HepG2 (cell line): ENCODE measurements around the gene DNMT3B. TPM values are rescaled to one million over a fixed set of nuclear protein-coding genes. Genes with fewer than 3 reads are reported as not detected.

Experiments used
- ASH2L ChIP-seq: fragments of 300-600, 200-600 bp; sonication (generic); IDR thresholded peaks from 2 replicates; pipeline ENCODE4 v1.7.0; 2017; ENCODE audit warnings: low read depth, mild to moderate bottlenecking, moderate library complexity, mixed read lengths, low read length; ENCODE audit not compliant: insufficient read length
- FOXM1 ChIP-seq: sonication (generic); formaldehyde crosslinking; IDR thresholded peaks from 2 replicates; pipeline ENCODE4 v1.5.0; 2020; ENCODE audit warnings: missing genetic modification reagents
- JUNB ChIP-seq: sonication (generic); formaldehyde crosslinking; IDR thresholded peaks from 2 replicates; pipeline ENCODE4 v1.8.0; 2022; ENCODE audit warnings: missing genetic modification reagents, mild to moderate bottlenecking, borderline replicate concordance
- KLF16 ChIP-seq, 2 experiments: sonication (generic) in 1 of 2; formaldehyde crosslinking in 1 of 2; IDR thresholded peaks; 2 replicates each; pipeline versions ENCODE4 v1.6.1 to v1.8.0; 2016 to 2023; ENCODE audit warnings: missing genetic modification reagents in 2 of 2, missing compliant biosample characterization in 1 of 2
- MAFK ChIP-seq, 2 experiments: IDR thresholded peaks in 1 of 2; conservative IDR thresholded peaks in 1 of 2; 2 replicates each; pipeline ENCODE4 v1.6.1; 2011; ENCODE audit warnings: improper control_type of control experiment in 2 of 2, low read length in 2 of 2
- MLLT10 ChIP-seq: sonication (generic); formaldehyde crosslinking; IDR thresholded peaks from 2 replicates; pipeline ENCODE4 v1.4.0; 2020; ENCODE audit warnings: missing genetic modification reagents
- THAP9 ChIP-seq: sonication (generic); formaldehyde crosslinking; IDR thresholded peaks from 2 replicates; pipeline ENCODE4; 2020; ENCODE audit warnings: missing genetic modification reagents, mild to moderate bottlenecking, borderline replicate concordance
- TRIM24 ChIP-seq: sonication (generic); formaldehyde crosslinking; IDR thresholded peaks from 2 replicates; pipeline ENCODE4 v1.8.0; 2022; ENCODE audit warnings: mild to moderate bottlenecking, missing genetic modification reagents
- YEATS4 ChIP-seq: sonication (generic); formaldehyde crosslinking; IDR thresholded peaks from 2 replicates; pipeline ENCODE4 v1.4.0; 2020; ENCODE audit warnings: missing genetic modification reagents, borderline replicate concordance
- ZBTB7A ChIP-seq: sonication (generic); formaldehyde crosslinking; IDR thresholded peaks from 2 replicates; pipeline ENCODE4 v1.8.0; 2022; ENCODE audit warnings: mild to moderate bottlenecking, missing genetic modification reagents
- ZFP36L1 ChIP-seq: sonication (generic); formaldehyde crosslinking; IDR thresholded peaks from 2 replicates; pipeline ENCODE4 v1.8.0; 2022; ENCODE audit warnings: mild to moderate bottlenecking, missing genetic modification reagents, moderate library complexity
- ZFP37 ChIP-seq: sonication (generic); formaldehyde crosslinking; IDR thresholded peaks from 2 replicates; pipeline ENCODE4 v1.4.0; 2020; ENCODE audit warnings: missing genetic modification reagents, borderline replicate concordance
- ZNF180 ChIP-seq: sonication (generic); formaldehyde crosslinking; IDR thresholded peaks from 2 replicates; pipeline ENCODE4 v1.4.0; 2020; ENCODE audit warnings: low read depth, missing genetic modification reagents, borderline replicate concordance
- ZNF251 ChIP-seq: sonication (generic); formaldehyde crosslinking; IDR thresholded peaks from 2 replicates; pipeline ENCODE4 v1.9.0; 2021; ENCODE audit warnings: mild to moderate bottlenecking, missing genetic modification reagents
- ZNF598 ChIP-seq: sonication (generic); formaldehyde crosslinking; IDR thresholded peaks from 2 replicates; pipeline ENCODE4 v1.5.1; 2020; ENCODE audit warnings: mild to moderate bottlenecking, missing genetic modification reagents, borderline replicate concordance
- ZNF672 ChIP-seq: sonication (generic); formaldehyde crosslinking; IDR thresholded peaks from 2 replicates; pipeline ENCODE4 v1.8.1; 2022; ENCODE audit warnings: missing genetic modification reagents
- polyA plus RNA-seq, 8 experiments: library from polyadenylated mRNA; depleted of rRNA in 3 of 8; stranded (reverse) in 7 of 8; unstranded in 1 of 8; fragments of >200 nt; fragmentation: Illumina TruSeq in 4 of 8; extraction: Trizol in 4 of 8; gene quantifications; 2 replicates each; pipeline versions ENCODE4 v1.2.1 to v1.2.3, GENCODE V29; 2011 to 2016; ENCODE audit warnings: low read depth in 4 of 8, missing spikeins in 1 of 8, mixed read lengths in 1 of 8; ENCODE audit not compliant: insufficient read depth in 1 of 8
- total RNA-seq, 5 experiments: library from RNA; depleted of rRNA; stranded (reverse); fragments of >200 nt; fragmentation: Illumina TruSeq; extraction: Trizol; gene quantifications; 2 replicates each; pipeline ENCODE4 v1.2.3, GENCODE V29; 2016; ENCODE audit warnings: low read depth in 1 of 5
- TF ChIP-seq, protein P1 (sequence below): fragments of 450-650 bp; IDR thresholded peaks from 2 replicates; pipeline ENCODE4 v1.6.1; 2017; ENCODE audit warnings: mild to moderate bottlenecking
- TF ChIP-seq, protein P2 (sequence below): sonication (generic); formaldehyde crosslinking; IDR thresholded peaks from 2 replicates; pipeline ENCODE4 v1.4.0; 2020; ENCODE audit warnings: missing genetic modification reagents, mild to moderate bottlenecking, borderline replicate concordance
- TF ChIP-seq, protein P3 (sequence below): sonication (generic); formaldehyde crosslinking; IDR thresholded peaks from 2 replicates; pipeline ENCODE4 v1.5.1; 2020; ENCODE audit warnings: missing genetic modification reagents, mild to moderate bottlenecking, borderline replicate concordance

Gene DNMT3B
- total and polyA plus RNA-seq, 2 of the 13 experiments (the other 11 are each of a cell fraction or from before 2014, with no cell fraction given) = 3.8 to 13.9 TPM

DNA sequence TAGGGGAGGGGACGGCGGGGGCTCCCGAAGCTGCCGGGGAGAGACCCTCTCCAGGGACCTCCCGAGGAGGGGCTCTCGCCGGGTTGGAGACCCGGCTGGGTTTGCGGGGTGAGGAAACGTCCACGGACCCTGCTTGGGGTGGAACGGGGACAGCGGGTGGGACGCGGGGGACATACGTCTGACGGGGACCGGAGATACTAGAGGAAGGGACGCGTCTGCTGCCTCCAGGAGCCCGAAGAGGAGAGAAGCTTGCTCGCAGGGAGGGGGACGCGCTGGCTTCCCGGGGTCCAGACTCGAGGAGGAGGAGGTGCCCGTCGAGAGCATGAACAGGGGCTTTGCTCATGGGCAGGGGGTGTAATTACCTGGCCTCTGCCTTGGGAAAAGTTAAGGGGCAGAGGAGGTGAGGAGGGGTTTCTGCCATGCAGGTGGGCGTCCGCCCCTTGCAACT lies 593 bp downstream of the DNMT3B start (continued):
- no peak for TF ChIP-seq ZNF180 (CRISPR knock-in tag)
- no peak for TF ChIP-seq TRIM24
- no peak for TF ChIP-seq FOXM1 (CRISPR knock-in tag)
- TF ChIP-seq YEATS4 (CRISPR knock-in tag) = no peak
- TF ChIP-seq, protein P1, sequence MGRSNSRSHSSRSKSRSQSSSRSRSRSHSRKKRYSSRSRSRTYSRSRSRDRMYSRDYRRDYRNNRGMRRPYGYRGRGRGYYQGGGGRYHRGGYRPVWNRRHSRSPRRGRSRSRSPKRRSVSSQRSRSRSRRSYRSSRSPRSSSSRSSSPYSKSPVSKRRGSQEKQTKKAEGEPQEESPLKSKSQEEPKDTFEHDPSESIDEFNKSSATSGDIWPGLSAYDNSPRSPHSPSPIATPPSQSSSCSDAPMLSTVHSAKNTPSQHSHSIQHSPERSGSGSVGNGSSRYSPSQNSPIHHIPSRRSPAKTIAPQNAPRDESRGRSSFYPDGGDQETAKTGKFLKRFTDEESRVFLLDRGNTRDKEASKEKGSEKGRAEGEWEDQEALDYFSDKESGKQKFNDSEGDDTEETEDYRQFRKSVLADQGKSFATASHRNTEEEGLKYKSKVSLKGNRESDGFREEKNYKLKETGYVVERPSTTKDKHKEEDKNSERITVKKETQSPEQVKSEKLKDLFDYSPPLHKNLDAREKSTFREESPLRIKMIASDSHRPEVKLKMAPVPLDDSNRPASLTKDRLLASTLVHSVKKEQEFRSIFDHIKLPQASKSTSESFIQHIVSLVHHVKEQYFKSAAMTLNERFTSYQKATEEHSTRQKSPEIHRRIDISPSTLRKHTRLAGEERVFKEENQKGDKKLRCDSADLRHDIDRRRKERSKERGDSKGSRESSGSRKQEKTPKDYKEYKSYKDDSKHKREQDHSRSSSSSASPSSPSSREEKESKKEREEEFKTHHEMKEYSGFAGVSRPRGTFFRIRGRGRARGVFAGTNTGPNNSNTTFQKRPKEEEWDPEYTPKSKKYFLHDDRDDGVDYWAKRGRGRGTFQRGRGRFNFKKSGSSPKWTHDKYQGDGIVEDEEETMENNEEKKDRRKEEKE = no peak
- no peak for TF ChIP-seq KLF16 (CRISPR knock-in tag; IDR thresholded peaks at IDR 0.05)
- TF ChIP-seq, protein P2, sequence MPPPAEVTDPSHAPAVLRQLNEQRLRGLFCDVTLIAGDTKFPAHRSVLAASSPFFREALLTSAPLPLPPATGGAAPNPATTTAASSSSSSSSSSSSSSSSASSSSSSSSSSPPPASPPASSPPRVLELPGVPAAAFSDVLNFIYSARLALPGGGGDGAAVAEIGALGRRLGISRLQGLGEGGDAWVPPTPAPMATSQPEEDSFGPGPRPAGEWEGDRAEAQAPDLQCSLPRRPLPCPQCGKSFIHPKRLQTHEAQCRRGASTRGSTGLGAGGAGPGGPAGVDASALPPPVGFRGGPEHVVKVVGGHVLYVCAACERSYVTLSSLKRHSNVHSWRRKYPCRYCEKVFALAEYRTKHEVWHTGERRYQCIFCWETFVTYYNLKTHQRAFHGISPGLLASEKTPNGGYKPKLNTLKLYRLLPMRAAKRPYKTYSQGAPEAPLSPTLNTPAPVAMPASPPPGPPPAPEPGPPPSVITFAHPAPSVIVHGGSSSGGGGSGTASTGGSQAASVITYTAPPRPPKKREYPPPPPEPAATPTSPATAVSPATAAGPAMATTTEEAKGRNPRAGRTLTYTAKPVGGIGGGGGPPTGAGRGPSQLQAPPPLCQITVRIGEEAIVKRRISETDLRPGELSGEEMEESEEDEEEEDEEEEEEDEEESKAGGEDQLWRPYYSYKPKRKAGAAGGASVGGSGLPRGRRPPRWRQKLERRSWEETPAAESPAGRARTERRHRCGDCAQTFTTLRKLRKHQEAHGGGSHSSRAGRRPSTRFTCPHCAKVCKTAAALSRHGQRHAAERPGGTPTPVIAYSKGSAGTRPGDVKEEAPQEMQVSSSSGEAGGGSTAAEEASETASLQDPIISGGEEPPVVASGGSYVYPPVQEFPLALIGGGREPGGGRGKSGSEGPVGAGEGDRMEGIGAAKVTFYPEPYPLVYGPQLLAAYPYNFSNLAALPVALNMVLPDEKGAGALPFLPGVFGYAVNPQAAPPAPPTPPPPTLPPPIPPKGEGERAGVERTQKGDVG (CRISPR knock-in tag) = peak; percentile 24; the same call in 1 of the 2 replicates
- TF ChIP-seq THAP9 = no peak
- TF ChIP-seq ZFP36L1 (CRISPR knock-in tag) = no peak
- peak; percentile 28 for TF ChIP-seq ASH2L
- TF ChIP-seq ZFP37 (CRISPR knock-in tag) = no peak; the same call in 1 of the 2 replicates
- no peak for TF ChIP-seq ZNF251 (CRISPR knock-in tag)
- no peak for TF ChIP-seq MAFK (conservative IDR thresholded peaks at IDR 0.05 in 1 of 2, IDR thresholded peaks at IDR 0.05 in 1 of 2; ENCODE audit: low read length in 2 of 2)
- no peak for TF ChIP-seq ZNF672 (CRISPR knock-in tag)
- 0 out of 2 replicates have a peak, but pooled peaks have one; percentile 24 for TF ChIP-seq ZNF598 (CRISPR knock-in tag)
- TF ChIP-seq ZBTB7A (CRISPR knock-in tag) = no peak
- no peak for TF ChIP-seq JUNB (CRISPR knock-in tag)
- TF ChIP-seq, protein P3, sequence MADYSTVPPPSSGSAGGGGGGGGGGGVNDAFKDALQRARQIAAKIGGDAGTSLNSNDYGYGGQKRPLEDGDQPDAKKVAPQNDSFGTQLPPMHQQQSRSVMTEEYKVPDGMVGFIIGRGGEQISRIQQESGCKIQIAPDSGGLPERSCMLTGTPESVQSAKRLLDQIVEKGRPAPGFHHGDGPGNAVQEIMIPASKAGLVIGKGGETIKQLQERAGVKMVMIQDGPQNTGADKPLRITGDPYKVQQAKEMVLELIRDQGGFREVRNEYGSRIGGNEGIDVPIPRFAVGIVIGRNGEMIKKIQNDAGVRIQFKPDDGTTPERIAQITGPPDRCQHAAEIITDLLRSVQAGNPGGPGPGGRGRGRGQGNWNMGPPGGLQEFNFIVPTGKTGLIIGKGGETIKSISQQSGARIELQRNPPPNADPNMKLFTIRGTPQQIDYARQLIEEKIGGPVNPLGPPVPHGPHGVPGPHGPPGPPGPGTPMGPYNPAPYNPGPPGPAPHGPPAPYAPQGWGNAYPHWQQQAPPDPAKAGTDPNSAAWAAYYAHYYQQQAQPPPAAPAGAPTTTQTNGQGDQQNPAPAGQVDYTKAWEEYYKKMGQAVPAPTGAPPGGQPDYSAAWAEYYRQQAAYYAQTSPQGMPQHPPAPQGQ (CRISPR knock-in tag) = no peak; the same call in 1 of the 2 replicates
- TF ChIP-seq MLLT10 = no peak
